ENCODE data around the gene CPED1.
"Not testable (repeated sequence)": the region's sequence is repeated elsewhere in the genome, so short reads cannot be mapped to it uniquely, and the experiment has no call there.

Gene CPED1

GRCh38 chr7:121032645-121033460, 44.3 kb downstream of the CPED1 start:
- DNase-seq (ENCODE audit: low read depth, low spot score), result peak; percentile 47
- H3K9me3 ChIP-seq (ENCODE audit: low read depth, low read length), result no peaks in the 10 kb centered on the region
- no peak for TF ChIP-seq EZH2 (IDR thresholded peaks at IDR 0.05)
- no peaks in the 10 kb centered on the region for H3K36me3 ChIP-seq (ENCODE audit: insufficient read depth, low read length)
- no peak overlapping the region for H3K9ac ChIP-seq (ENCODE audit: insufficient read length)
- no peak overlapping the region for H3K27ac ChIP-seq
- no peak overlapping the region for H3K4me3 ChIP-seq

- no peak overlapping the region for H3K9ac ChIP-seq (ENCODE audit: insufficient read length)
- no peak for DNase-seq (ENCODE audit: low read depth, low spot score)
- no peak overlapping the region for H3K4me3 ChIP-seq
- H3K9me3 ChIP-seq (ENCODE audit: low read depth, low read length), result no peaks in the 10 kb centered on the region
- no peak overlapping the region for H3K27ac ChIP-seq
- TF ChIP-seq POLR2AphosphoS5 (IDR thresholded peaks at IDR 0.05; ENCODE audit: borderline replicate concordance, low read depth, low read length) (no peak), FOXP2 (optimal IDR thresholded peaks at IDR 0.05; ENCODE audit: control extremely low read depth, extremely low read length, insufficient read depth) (no peak), EZH2 (IDR thresholded peaks at IDR 0.05) (no peak)
- H3K36me3 ChIP-seq (ENCODE audit: insufficient read depth, low read length), result no peaks in the 10 kb centered on the region
Measured at GRCh38 chr7:121034929-121035328, 46.4 kb downstream of the CPED1 start.

GRCh38 chr7:121036776-121037175, 48.3 kb downstream of the CPED1 start:
- not testable (repeated sequence) for DNase-seq (ENCODE audit: low read depth, low spot score); H3K4me3 ChIP-seq; H3K9ac ChIP-seq (ENCODE audit: insufficient read length); H3K9me3 ChIP-seq (ENCODE audit: low read depth, low read length); H3K27ac ChIP-seq; H3K36me3 ChIP-seq (ENCODE audit: insufficient read depth, low read length)

- H3K36me3 ChIP-seq (ENCODE audit: insufficient read depth, low read length); DNase-seq (ENCODE audit: low read depth, low spot score); H3K27ac ChIP-seq; H3K9ac ChIP-seq (ENCODE audit: insufficient read length); H3K4me3 ChIP-seq; H3K9me3 ChIP-seq (ENCODE audit: low read depth, low read length): not testable (repeated sequence)
Measured at GRCh38 chr7:121037329-121037728, 48.8 kb downstream of the CPED1 start.

GRCh38 chr7:121037957-121038716, 49.6 kb downstream of the CPED1 start:
- Histone ChIP-seq H3K27ac (no peak overlapping the region), H3K9me3 (ENCODE audit: low read depth, low read length) (no peaks in the 10 kb centered on the region), H3K4me3 (no peak overlapping the region), H3K9ac (ENCODE audit: insufficient read length) (no peak overlapping the region), H3K36me3 (ENCODE audit: insufficient read depth, low read length) (no peaks in the 10 kb centered on the region)
- TF ChIP-seq POLR2AphosphoS5 (IDR thresholded peaks at IDR 0.05; ENCODE audit: borderline replicate concordance, low read depth, low read length) (no peak), EZH2 (IDR thresholded peaks at IDR 0.05) (no peak), FOXP2 (optimal IDR thresholded peaks at IDR 0.05; ENCODE audit: control extremely low read depth, extremely low read length, insufficient read depth) (no peak)
- DNase-seq (ENCODE audit: low read depth, low spot score), result no peak

GRCh38 chr7:121038717-121039509, 50.4 kb downstream of the CPED1 start:
- no peak overlapping the region for H3K4me3 ChIP-seq
- H3K9me3 ChIP-seq (ENCODE audit: low read depth, low read length), result no peaks in the 10 kb centered on the region
- no peak for TF ChIP-seq POLR2AphosphoS5 (IDR thresholded peaks at IDR 0.05; ENCODE audit: borderline replicate concordance, low read depth, low read length)
- TF ChIP-seq EZH2 (IDR thresholded peaks at IDR 0.05), result no peak
- no peak for TF ChIP-seq FOXP2 (optimal IDR thresholded peaks at IDR 0.05; ENCODE audit: control extremely low read depth, extremely low read length, insufficient read depth)
- H3K9ac ChIP-seq (ENCODE audit: insufficient read length), result no peak overlapping the region
- no peak overlapping the region for H3K27ac ChIP-seq
- H3K36me3 ChIP-seq (ENCODE audit: insufficient read depth, low read length), result no peaks in the 10 kb centered on the region
- DNase-seq (ENCODE audit: low read depth, low spot score), result no peak

- no peak for DNase-seq (ENCODE audit: low read depth, low spot score)
- H3K9me3 ChIP-seq (ENCODE audit: low read depth, low read length), result no peaks in the 10 kb centered on the region
- no peak overlapping the region for H3K4me3 ChIP-seq
- no peak overlapping the region for H3K27ac ChIP-seq
- no peak overlapping the region for H3K9ac ChIP-seq (ENCODE audit: insufficient read length)
- TF ChIP-seq EZH2 (IDR thresholded peaks at IDR 0.05) (no peak), POLR2AphosphoS5 (IDR thresholded peaks at IDR 0.05; ENCODE audit: borderline replicate concordance, low read depth, low read length) (no peak), FOXP2 (optimal IDR thresholded peaks at IDR 0.05; ENCODE audit: control extremely low read depth, extremely low read length, insufficient read depth) (no peak)
- no peaks in the 10 kb centered on the region for H3K36me3 ChIP-seq (ENCODE audit: insufficient read depth, low read length)
Measured at GRCh38 chr7:121039510-121039822, 51.0 kb downstream of the CPED1 start.

- Histone ChIP-seq H3K36me3 (ENCODE audit: insufficient read depth, low read length) (no peaks in the 10 kb centered on the region), H3K4me3 (no peak overlapping the region), H3K9ac (ENCODE audit: insufficient read length) (no peak overlapping the region), H3K27ac (no peak overlapping the region), H3K9me3 (ENCODE audit: low read depth, low read length) (no peaks in the 10 kb centered on the region)
- no peak for TF ChIP-seq POLR2AphosphoS5 (IDR thresholded peaks at IDR 0.05; ENCODE audit: borderline replicate concordance, low read depth, low read length)
- TF ChIP-seq FOXP2 (optimal IDR thresholded peaks at IDR 0.05; ENCODE audit: control extremely low read depth, extremely low read length, insufficient read depth), result no peak
- no peak for TF ChIP-seq EZH2 (IDR thresholded peaks at IDR 0.05)
- no peak for DNase-seq (ENCODE audit: low read depth, low spot score)
Measured at GRCh38 chr7:121039994-121040393, 51.5 kb downstream of the CPED1 start.
